Measurements from ENCODE around the gene BTBD1. TPM values are rescaled to one million over a fixed set of nuclear protein-coding genes. Genes with fewer than 3 reads are reported as not detected.

BTBD1 gene
- total RNA-seq, 2 experiments from 2014 or later: 92.6 to 99.5 TPM

- no peaks in the 10 kb centered on the region for H3K9me2 ChIP-seq (ENCODE audit: insufficient read depth, low read length)
- no peak overlapping the region for H2AFZ ChIP-seq (ENCODE audit: low read length)
- ChIA-PET CTCF (ENCODE audit: unreplicated experiment) (no interaction called here), POLR2A (no interaction called here)
- H3K4me2 ChIP-seq (ENCODE audit: low read length): no peak overlapping the region
- BruUV-seq (replicated peaks): no TSS peak
- H3K4me1 ChIP-seq (ENCODE audit: insufficient read depth, low read length, poor library complexity, severe bottlenecking): no peaks in the 10 kb centered on the region
- no peak overlapping the region for H3K27ac ChIP-seq (ENCODE audit: low read depth, low read length, poor library complexity, severe bottlenecking)
- no peaks in the 10 kb centered on the region for H3K9me3 ChIP-seq (ENCODE audit: low read length)
- H3K4me3 ChIP-seq (ENCODE audit: low read depth, low read length, poor library complexity, severe bottlenecking): no peak overlapping the region
- no peak for DNase-seq (ENCODE audit: low spot score)
- H3K79me2 ChIP-seq (ENCODE audit: insufficient read depth, low read depth, low read length): no peaks in the 10 kb centered on the region
- H3K36me3 ChIP-seq (ENCODE audit: insufficient read depth, low read length): peaks cover 39% of the 10 kb centered on the region
- H4K20me1 ChIP-seq (ENCODE audit: insufficient read depth, low read length): no peaks in the 10 kb centered on the region
- intact Hi-C loops (cut with micrococcal nuclease; ENCODE audit: unreplicated experiment): no loop called here
- TF ChIP-seq CTCF (conservative IDR thresholded peaks at IDR 0.05; ENCODE audit: low read length) (no peak), EZH2phosphoT487 (IDR thresholded peaks at IDR 0.05; ENCODE audit: borderline replicate concordance, low read depth, low read length) (no peak)
Measured at GRCh38 chr15:83115410-83115809, 48.4 kb upstream of the BTBD1 start.

GRCh38 chr15:83114856-83115255 lies 47.8 kb upstream of the BTBD1 start:
- Histone ChIP-seq H3K36me3 (ENCODE audit: insufficient read depth, low read length) (peaks cover 38% of the 10 kb centered on the region), H4K20me1 (ENCODE audit: insufficient read depth, low read length) (no peaks in the 10 kb centered on the region), H3K4me1 (ENCODE audit: insufficient read depth, low read length, poor library complexity, severe bottlenecking) (peaks cover 1% of the 10 kb centered on the region), H3K79me2 (ENCODE audit: insufficient read depth, low read depth, low read length) (no peaks in the 10 kb centered on the region), H3K4me2 (ENCODE audit: low read length) (no peak overlapping the region), H3K9me3 (ENCODE audit: low read length) (no peaks in the 10 kb centered on the region), H3K27ac (ENCODE audit: low read depth, low read length, poor library complexity, severe bottlenecking) (no peak overlapping the region), H3K4me3 (ENCODE audit: low read depth, low read length, poor library complexity, severe bottlenecking) (no peak overlapping the region), H2AFZ (ENCODE audit: low read length) (no peak overlapping the region), H3K9me2 (ENCODE audit: insufficient read depth, low read length) (no peaks in the 10 kb centered on the region)
- CTCF ChIA-PET (ENCODE audit: unreplicated experiment): no interaction called here
- no peak for DNase-seq (ENCODE audit: low spot score)
- no TSS peak for BruUV-seq (replicated peaks)
- POLR2A ChIA-PET: no interaction called here
- TF ChIP-seq CTCF (conservative IDR thresholded peaks at IDR 0.05; ENCODE audit: low read length) (no peak), EZH2phosphoT487 (IDR thresholded peaks at IDR 0.05; ENCODE audit: borderline replicate concordance, low read depth, low read length) (no peak)
- intact Hi-C loops (cut with micrococcal nuclease; ENCODE audit: unreplicated experiment): no loop called here

- BruUV-seq (replicated peaks): no TSS peak
- intact Hi-C loops (cut with micrococcal nuclease; ENCODE audit: unreplicated experiment): no loop called here
- H3K9me2 ChIP-seq (ENCODE audit: insufficient read depth, low read length): no peaks in the 10 kb centered on the region
- H3K79me2 ChIP-seq (ENCODE audit: insufficient read depth, low read depth, low read length): no peaks in the 10 kb centered on the region
- no peak overlapping the region for H2AFZ ChIP-seq (ENCODE audit: low read length)
- ChIA-PET POLR2A (no interaction called here), CTCF (ENCODE audit: unreplicated experiment) (no interaction called here)
- H3K4me3 ChIP-seq (ENCODE audit: low read depth, low read length, poor library complexity, severe bottlenecking): no peak overlapping the region
- no peak overlapping the region for H3K4me2 ChIP-seq (ENCODE audit: low read length)
- no peak for DNase-seq (ENCODE audit: low spot score)
- no peak for TF ChIP-seq EZH2phosphoT487 (IDR thresholded peaks at IDR 0.05; ENCODE audit: borderline replicate concordance, low read depth, low read length)
- no peak for TF ChIP-seq CTCF (conservative IDR thresholded peaks at IDR 0.05; ENCODE audit: low read length)
- H4K20me1 ChIP-seq (ENCODE audit: insufficient read depth, low read length): no peaks in the 10 kb centered on the region
- peaks cover 9% of the 10 kb centered on the region for H3K4me1 ChIP-seq (ENCODE audit: insufficient read depth, low read length, poor library complexity, severe bottlenecking)
- H3K36me3 ChIP-seq (ENCODE audit: insufficient read depth, low read length): peaks cover 33% of the 10 kb centered on the region
- no peaks in the 10 kb centered on the region for H3K9me3 ChIP-seq (ENCODE audit: low read length)
- no peak overlapping the region for H3K27ac ChIP-seq (ENCODE audit: low read depth, low read length, poor library complexity, severe bottlenecking)
Measured at GRCh38 chr15:83113881-83114674, 47.0 kb upstream of the BTBD1 start.

Data from OCI-LY7 (cell line).